Thyroid gland (tissue), 4 donors: ENCODE measurements around the gene FNIP1. TPM values are rescaled to one million over a fixed set of nuclear protein-coding genes. Genes with fewer than 3 reads are reported as not detected.

Experiments used
- DNase-seq, 2 donors: peaks; one replicate each; pipeline ENCODE4 v3.0.0-alpha.2; 2019
- H3K27ac ChIP-seq, 3 donors: fragments of 200-600 bp; sonication (generic); 1 replicate in 2 of 3; 2 replicates in 1 of 3; pipeline ENCODE4 v1.5.1; 2016 to 2019; ENCODE audit warnings: mild to moderate bottlenecking in 1 of 3, moderate library complexity in 1 of 3
- H3K27me3 ChIP-seq: fragments of 200-600 bp; sonication (generic); one replicate; pipeline ENCODE4 v1.5.1; 2019
- H3K36me3 ChIP-seq, 2 donors: fragments of 200-600 bp; sonication (generic); one replicate each; pipeline ENCODE4 v1.5.1; 2016 to 2019
- H3K4me1 ChIP-seq, 2 donors: fragments of 200-600 bp; sonication (generic); one replicate each; pipeline ENCODE4 v1.5.1; 2017 to 2019
- H3K4me3 ChIP-seq, 3 donors: fragments of 200-600 bp; sonication (generic); replicated peaks in 1 of 3; 1 replicate in 2 of 3; 2 replicates in 1 of 3; pipeline ENCODE4 v1.5.1; 2016; ENCODE audit warnings: mild to moderate bottlenecking in 1 of 3
- H3K9me3 ChIP-seq: fragments of 200-600 bp; sonication (generic); one replicate; pipeline ENCODE4 v1.5.1; 2017
- CTCF ChIP-seq, 6 experiments: fragments of 200-600 bp in 3 of 6; fragments of 450-650 bp in 3 of 6; sonication (generic) in 3 of 6; IDR thresholded peaks; one replicate each; pipeline ENCODE4 v1.5.1; 2016 to 2019; ENCODE audit warnings: antibody characterized with exemption in 6 of 6, mild to moderate bottlenecking in 2 of 6, inconsistent platforms in 1 of 6, moderate library complexity in 1 of 6
- POLR2A ChIP-seq, 2 donors: fragments of 450-650 bp; IDR thresholded peaks; one replicate each; pipeline ENCODE4 v1.6.1; 2017; ENCODE audit warnings: antibody characterized with exemption in 2 of 2, mild to moderate bottlenecking in 2 of 2, moderate library complexity in 1 of 2
- WGBS, 2 donors: methylation state at CpG; one replicate each; pipeline ENCODE4 v1.1.5; 2017; 5-methylcytosine and 5-hydroxymethylcytosine counted together
- intact Hi-C: fragments of 100-400 bp; cut with DNase I; formaldehyde crosslinking; loops from one replicate; pipeline ENCODE4 v1.15.1; 2023
- total RNA-seq, 4 donors: library from RNA; depleted of rRNA; stranded (reverse); fragments of >200 nt; gene quantifications; one replicate each; pipeline ENCODE4 v1.2.3, GENCODE V29; 2016

The FNIP1 gene
- total RNA-seq, 4 donors from 2014 or later = 55.3 to 91.7 (median 65.3) TPM

- no peak for DNase-seq
- Histone ChIP-seq H3K9me3 (no peaks in the 10 kb centered on the region), H3K36me3 (peaks cover 12 to 14% of the 10 kb centered on the region in 2 donors), H3K4me3 (no peak overlapping the region), H3K4me1 (no peaks in the 10 kb centered on the region), H3K27me3 (no peaks in the 10 kb centered on the region), H3K27ac (no peak overlapping the region)
- 94 to 95% methylated on average over 3 of the region's 3 CpGs for WGBS, 2 donors
- intact Hi-C loops = no loop called here
- TF ChIP-seq CTCF (IDR thresholded peaks at IDR 0.05) (no peak), POLR2A (IDR thresholded peaks at IDR 0.05) (no peak)
Observed at GRCh38 chr5:131649161-131649560, 147.7 kb downstream of the FNIP1 start.

GRCh38 chr5:131647048-131647769 is 149.6 kb downstream of the FNIP1 start:
- Histone ChIP-seq H3K36me3 (peaks cover 7 to 14% of the 10 kb centered on the region in 2 donors), H3K4me1 (no peaks in the 10 kb centered on the region), H3K27me3 (no peaks in the 10 kb centered on the region), H3K9me3 (no peaks in the 10 kb centered on the region), H3K4me3 (no peak overlapping the region), H3K27ac (no peak overlapping the region)
- no peak for DNase-seq
- intact Hi-C loops = no loop called here
- WGBS, 2 donors = 90 to 91% methylated on average over 10 of the region's 10 CpGs
- TF ChIP-seq CTCF (IDR thresholded peaks at IDR 0.05) = no peak
- no peak for TF ChIP-seq POLR2A (IDR thresholded peaks at IDR 0.05)

GRCh38 chr5:131644822-131645221 is 152.0 kb downstream of the FNIP1 start:
- H3K4me1 ChIP-seq = no peaks in the 10 kb centered on the region
- intact Hi-C loops = no loop called here
- 95 to 96% methylated on average over 7 of the region's 7 CpGs for WGBS, 2 donors
- no peak overlapping the region for H3K4me3 ChIP-seq
- H3K36me3 ChIP-seq = peaks cover 0 to 6% of the 10 kb centered on the region in 2 donors
- no peak overlapping the region for H3K27ac ChIP-seq
- DNase-seq = no peak
- H3K27me3 ChIP-seq = no peaks in the 10 kb centered on the region
- H3K9me3 ChIP-seq = no peaks in the 10 kb centered on the region
- no peak for TF ChIP-seq POLR2A (IDR thresholded peaks at IDR 0.05)
- TF ChIP-seq CTCF (IDR thresholded peaks at IDR 0.05) = no peak

- no peak for TF ChIP-seq CTCF (IDR thresholded peaks at IDR 0.05)
- TF ChIP-seq POLR2A (IDR thresholded peaks at IDR 0.05) = no peak
- 93 to 94% methylated on average over 1 of the region's 1 CpG for WGBS, 2 donors
- Histone ChIP-seq H3K27ac (no peak overlapping the region), H3K36me3 (peaks cover 0 to 6% of the 10 kb centered on the region in 2 donors), H3K9me3 (no peaks in the 10 kb centered on the region), H3K4me3 (no peak overlapping the region), H3K4me1 (no peaks in the 10 kb centered on the region), H3K27me3 (no peaks in the 10 kb centered on the region)
- intact Hi-C loops = no loop called here
- no peak for DNase-seq
Observed at GRCh38 chr5:131644370-131644769, 152.4 kb downstream of the FNIP1 start.

GRCh38 chr5:131641494-131641893 is 155.3 kb downstream of the FNIP1 start:
- WGBS, 2 donors = 100% methylated on average over 1 of the region's 1 CpG
- TF ChIP-seq CTCF (IDR thresholded peaks at IDR 0.05) (no peak), POLR2A (IDR thresholded peaks at IDR 0.05) (no peak)
- intact Hi-C loops = no loop called here
- Histone ChIP-seq H3K4me1 (peaks cover 0 to 3% of the 10 kb centered on the region in 2 donors), H3K27me3 (no peaks in the 10 kb centered on the region), H3K27ac (no peak overlapping the region), H3K4me3 (no peak overlapping the region), H3K9me3 (no peaks in the 10 kb centered on the region), H3K36me3 (peaks cover 0 to 6% of the 10 kb centered on the region in 2 donors)
- DNase-seq = no peak
